Parathyroid adenoma (tissue), 2 donors: ENCODE measurements around the gene LIPC.

ENCODE experiments used
- H2AFZ ChIP-seq: fragments of 300-600 bp; sonication (generic); one replicate; pipeline ENCODE4 v1.7.0; 2017; ENCODE audit warnings: antibody characterized with exemption, mild to moderate bottlenecking
- H3K27ac ChIP-seq: fragments of 300-600 bp; sonication (generic); one replicate; pipeline ENCODE4 v1.7.0; 2017
- H3K27me3 ChIP-seq: fragments of 300-600 bp; sonication (generic); one replicate; pipeline ENCODE4 v1.7.0; 2017; ENCODE audit warnings: low read length; ENCODE audit not compliant: control insufficient read depth, insufficient read depth
- H3K36me3 ChIP-seq: fragments of 300-600 bp; sonication (generic); one replicate; pipeline ENCODE4 v1.7.0; 2017; ENCODE audit warnings: low read length; ENCODE audit not compliant: control insufficient read depth, insufficient read depth
- H3K4me1 ChIP-seq: fragments of 300-600 bp; sonication (generic); one replicate; pipeline ENCODE4 v1.7.0; 2017; ENCODE audit warnings: control low read depth
- H3K4me2 ChIP-seq: fragments of 300-600 bp; sonication (generic); one replicate; pipeline ENCODE4 v1.7.0; 2017; ENCODE audit warnings: low read length
- H3K4me3 ChIP-seq: fragments of 300-600 bp; sonication (generic); one replicate; pipeline ENCODE4 v1.7.0; 2017; ENCODE audit warnings: low read depth, low read length
- H3K79me2 ChIP-seq: fragments of 300-600 bp; sonication (generic); one replicate; pipeline ENCODE4 v1.7.0; 2017; ENCODE audit warnings: control low read depth
- H3K9ac ChIP-seq: fragments of 300-600 bp; sonication (generic); one replicate; pipeline ENCODE4 v1.7.0; 2017; ENCODE audit warnings: mild to moderate bottlenecking
- H3K9me3 ChIP-seq: fragments of 300-600 bp; sonication (generic); one replicate; pipeline ENCODE4 v1.7.0; 2017; ENCODE audit warnings: low read length; ENCODE audit not compliant: control insufficient read depth
- TF ChIP-seq, protein P1 (sequence below): fragments of 300-600 bp; sonication (generic); IDR thresholded peaks from one replicate; pipeline ENCODE4 v1.7.0; 2017; ENCODE audit warnings: antibody characterized with exemption, mild to moderate bottlenecking
- donor health status: primary hyperparathyroidism.

LIPC gene

DNA sequence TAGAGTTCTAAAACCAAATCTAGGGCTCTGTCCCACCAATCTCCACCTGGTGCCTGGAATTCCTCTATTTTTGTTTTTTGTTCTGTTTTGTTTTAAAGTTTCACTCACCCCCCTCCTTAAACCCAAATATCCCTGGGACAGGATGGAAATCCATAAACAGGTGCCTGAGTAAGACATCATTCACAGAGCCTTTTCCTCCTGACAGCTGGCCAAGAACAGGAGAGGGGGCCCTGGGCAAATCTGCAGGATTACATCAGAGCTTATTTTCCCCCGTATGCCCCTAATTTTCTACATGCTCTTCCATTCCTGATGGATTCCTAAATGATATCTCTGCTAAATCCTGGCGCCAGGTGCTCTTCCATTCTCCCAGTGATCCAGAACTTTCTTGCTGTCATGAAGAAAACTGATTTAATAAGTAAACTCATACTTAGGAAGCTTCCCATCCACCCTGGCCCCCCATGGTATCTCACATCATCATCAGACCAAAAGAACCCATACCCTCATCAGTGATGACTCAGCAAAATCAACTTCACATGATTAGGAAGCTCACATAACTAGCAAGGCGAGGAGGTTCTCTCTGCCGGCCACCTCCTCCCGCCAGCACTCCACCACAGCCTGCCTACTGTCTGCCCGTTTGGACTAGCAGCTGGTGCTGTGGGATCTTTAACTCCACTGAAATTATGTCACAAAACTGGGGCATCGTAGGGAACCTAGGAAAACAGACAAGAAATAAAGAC, 61.0 kb downstream of the LIPC start:
- no peaks in the 10 kb centered on the region for H3K27me3 ChIP-seq
- H3K4me1 ChIP-seq = no peaks in the 10 kb centered on the region
- H3K9ac ChIP-seq = no peak overlapping the region
- H3K79me2 ChIP-seq = no peaks in the 10 kb centered on the region
- no peak overlapping the region for H3K27ac ChIP-seq
- no peak overlapping the region for H3K4me2 ChIP-seq
- TF ChIP-seq, protein P1, sequence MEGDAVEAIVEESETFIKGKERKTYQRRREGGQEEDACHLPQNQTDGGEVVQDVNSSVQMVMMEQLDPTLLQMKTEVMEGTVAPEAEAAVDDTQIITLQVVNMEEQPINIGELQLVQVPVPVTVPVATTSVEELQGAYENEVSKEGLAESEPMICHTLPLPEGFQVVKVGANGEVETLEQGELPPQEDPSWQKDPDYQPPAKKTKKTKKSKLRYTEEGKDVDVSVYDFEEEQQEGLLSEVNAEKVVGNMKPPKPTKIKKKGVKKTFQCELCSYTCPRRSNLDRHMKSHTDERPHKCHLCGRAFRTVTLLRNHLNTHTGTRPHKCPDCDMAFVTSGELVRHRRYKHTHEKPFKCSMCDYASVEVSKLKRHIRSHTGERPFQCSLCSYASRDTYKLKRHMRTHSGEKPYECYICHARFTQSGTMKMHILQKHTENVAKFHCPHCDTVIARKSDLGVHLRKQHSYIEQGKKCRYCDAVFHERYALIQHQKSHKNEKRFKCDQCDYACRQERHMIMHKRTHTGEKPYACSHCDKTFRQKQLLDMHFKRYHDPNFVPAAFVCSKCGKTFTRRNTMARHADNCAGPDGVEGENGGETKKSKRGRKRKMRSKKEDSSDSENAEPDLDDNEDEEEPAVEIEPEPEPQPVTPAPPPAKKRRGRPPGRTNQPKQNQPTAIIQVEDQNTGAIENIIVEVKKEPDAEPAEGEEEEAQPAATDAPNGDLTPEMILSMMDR = no peak
- no peaks in the 10 kb centered on the region for H3K36me3 ChIP-seq
- H3K4me3 ChIP-seq = no peak overlapping the region
- H2AFZ ChIP-seq = no peak overlapping the region
- no peaks in the 10 kb centered on the region for H3K9me3 ChIP-seq

DNA sequence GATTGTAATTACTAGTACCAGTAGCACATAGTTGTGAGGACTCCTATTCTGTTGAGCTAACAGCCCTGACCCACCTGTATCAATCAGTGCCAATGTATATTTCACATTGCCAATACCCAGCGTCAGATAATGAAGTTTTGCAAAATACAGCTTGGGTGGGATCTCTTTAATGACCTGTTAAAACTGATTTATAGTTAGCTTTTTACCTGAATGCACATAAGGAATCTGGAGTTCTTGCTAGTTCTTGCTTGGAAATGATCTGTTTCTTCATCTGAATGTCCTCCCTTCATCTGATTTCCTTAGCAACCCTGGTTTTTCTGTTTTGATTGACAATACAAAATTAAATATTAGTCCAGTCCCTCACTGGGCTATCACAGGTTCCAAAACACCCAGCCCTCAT, 62.8 kb downstream of the LIPC start:
- TF ChIP-seq, protein P1 = no peak
- Histone ChIP-seq H3K4me2 (no peak overlapping the region), H3K4me1 (no peaks in the 10 kb centered on the region), H3K27me3 (no peaks in the 10 kb centered on the region), H3K36me3 (no peaks in the 10 kb centered on the region), H3K9ac (no peak overlapping the region), H3K4me3 (no peak overlapping the region), H2AFZ (no peak overlapping the region), H3K9me3 (no peaks in the 10 kb centered on the region), H3K79me2 (no peaks in the 10 kb centered on the region), H3K27ac (no peak overlapping the region)

DNA sequence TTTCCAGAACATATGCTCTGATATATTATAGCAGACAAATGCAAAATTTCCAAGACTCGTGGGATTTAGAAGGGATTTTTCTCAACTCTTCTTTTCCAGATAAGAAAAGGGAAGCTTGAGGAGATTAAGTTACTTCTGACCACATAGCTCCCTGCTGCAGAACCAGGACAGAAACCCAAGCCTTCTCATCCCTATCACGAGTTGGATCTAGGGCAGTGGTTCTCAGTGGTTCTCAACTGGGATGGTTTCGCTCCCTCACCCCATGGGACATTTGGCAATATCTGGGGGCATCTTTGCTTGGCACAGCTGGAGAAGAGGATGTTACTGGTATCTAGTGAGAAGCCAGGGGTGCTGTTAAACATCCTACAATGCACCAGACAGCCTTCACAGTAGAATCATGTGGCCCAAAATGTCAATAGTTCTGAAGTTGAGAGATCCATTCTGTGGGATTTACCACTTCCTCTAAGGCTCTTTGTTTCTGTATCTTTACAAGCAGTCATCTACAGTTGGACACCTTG, 64.2 kb downstream of the LIPC start:
- no peak overlapping the region for H2AFZ ChIP-seq
- no peaks in the 10 kb centered on the region for H3K27me3 ChIP-seq
- H3K4me2 ChIP-seq = no peak overlapping the region
- TF ChIP-seq, protein P1 = no peak
- H3K4me1 ChIP-seq = no peaks in the 10 kb centered on the region
- H3K4me3 ChIP-seq = no peak overlapping the region
- no peaks in the 10 kb centered on the region for H3K36me3 ChIP-seq
- H3K27ac ChIP-seq = no peak overlapping the region
- H3K9me3 ChIP-seq = no peaks in the 10 kb centered on the region
- H3K9ac ChIP-seq = no peak overlapping the region
- no peaks in the 10 kb centered on the region for H3K79me2 ChIP-seq

DNA sequence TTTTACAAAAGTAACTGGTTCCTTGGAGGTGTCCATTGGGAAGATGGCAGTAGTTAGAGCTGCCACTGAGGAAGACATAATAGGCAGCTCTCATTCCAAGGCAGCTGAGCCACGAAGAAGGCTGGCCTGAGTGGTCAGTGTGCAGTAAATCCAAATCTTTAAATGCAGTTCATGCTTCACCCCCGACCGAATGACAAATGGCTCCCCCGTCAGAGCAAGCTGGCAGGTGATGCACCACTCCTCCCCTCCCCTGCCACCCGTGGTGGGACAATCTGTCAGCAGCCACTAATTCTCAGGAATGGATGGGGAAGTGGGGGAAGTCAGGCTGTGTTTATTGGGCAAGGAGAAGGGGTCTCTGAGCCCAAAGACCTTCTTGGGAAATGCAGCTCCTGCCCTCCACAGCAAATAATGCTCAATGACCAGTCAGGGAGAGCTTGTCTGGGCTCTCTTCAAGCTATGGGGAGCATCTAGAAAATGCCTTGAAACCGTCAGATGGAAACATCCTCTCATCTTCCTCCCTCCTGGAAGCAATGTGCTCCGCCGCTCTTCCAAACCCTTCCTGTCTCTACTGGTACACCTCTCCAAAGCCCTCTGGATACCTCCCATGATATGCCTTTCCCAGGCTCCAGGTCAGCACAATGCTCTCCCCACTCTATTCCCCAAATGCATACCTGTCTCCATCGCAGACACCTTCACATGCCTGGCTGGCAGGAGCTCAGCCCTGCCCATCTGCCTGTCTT, 65.4 kb downstream of the LIPC start:
- H3K4me2 ChIP-seq = no peak overlapping the region
- no peaks in the 10 kb centered on the region for H3K27me3 ChIP-seq
- no peaks in the 10 kb centered on the region for H3K36me3 ChIP-seq
- no peaks in the 10 kb centered on the region for H3K9me3 ChIP-seq
- no peaks in the 10 kb centered on the region for H3K79me2 ChIP-seq
- no peaks in the 10 kb centered on the region for H3K4me1 ChIP-seq
- H3K9ac ChIP-seq = no peak overlapping the region
- no peak overlapping the region for H3K27ac ChIP-seq
- H2AFZ ChIP-seq = no peak overlapping the region
- TF ChIP-seq, protein P1 = no peak
- no peak overlapping the region for H3K4me3 ChIP-seq
